HCT116 (cell line): ENCODE results near the gene C5orf22. TPM values are rescaled to one million over a fixed set of nuclear protein-coding genes. Genes with fewer than 3 reads are reported as not detected.

Experiments used
- ATAC-seq: fragments of 200-7000 bp; cut with Tn5 transposase; 2 replicates; pipeline ENCODE4 v1.9.1; 2020; ENCODE audit warnings: mild to moderate bottlenecking, moderate library complexity
- BruUV-seq: library from RNA; stranded (reverse); fragments of 400-500 nt; replicated peaks from 2 replicates; lab custom pipeline; 2021; lab: Mats Ljungman, UMichigan
- CTCF ChIA-PET: fragments of 300-600 bp; sonication (Branson Sonifier 250); formaldehyde crosslinking; loops from one replicate; lab custom pipeline; 2021; ENCODE audit warnings: antibody characterized with exemption; lab: Charles Lee
- POLR2A ChIA-PET: fragments of 300-600, 350-600 bp; sonication (Branson Sonifier 250); formaldehyde crosslinking; loops from one replicate; lab custom pipeline; 2021; ENCODE audit warnings: antibody characterized with exemption; lab: Charles Lee
- RAD21 ChIA-PET, 2 experiments: fragments of 300-600 bp; sonication (Branson Sonifier 250); formaldehyde crosslinking; loops; one replicate each; lab custom pipeline; 2023; ENCODE audit warnings: low total read pairs in 2 of 2; ENCODE audit not compliant: uncharacterized antibody in 2 of 2, unreplicated experiment in 2 of 2, low non-redundant PET in 1 of 2; lab: Charles Lee
- DNase-seq: peaks from one replicate; pipeline ENCODE4 v3.0.0-alpha.2; 2010; ENCODE audit warnings: low read depth, low spot score
- H2AFZ ChIP-seq: fragments of 200-600 bp; shearing (Covaris generic), sonication (generic); 2 replicates; pipeline ENCODE4 v1.6.1; 2017; ENCODE audit warnings: low read depth, mixed run types, mixed read lengths, antibody characterized with exemption, low read length; ENCODE audit not compliant: poor library complexity, severe bottlenecking
- H3K27ac ChIP-seq: 2 replicates; pipeline ENCODE4 v1.5.1; 2012; ENCODE audit warnings: low read depth, low read length
- H3K27me3 ChIP-seq: fragments of 200-600 bp; sonication (generic); 2 replicates; pipeline ENCODE4 v1.6.1; 2016; ENCODE audit warnings: mixed run types, low read length, mixed read lengths; ENCODE audit not compliant: insufficient read depth
- H3K36me3 ChIP-seq, 2 experiments: fragments of 200-500 bp in 1 of 2; fragments of 200-600 bp in 1 of 2; sonication (Bioruptor generic) in 1 of 2; sonication (generic) in 1 of 2; 2 replicates each; pipeline versions ENCODE4 v1.5.1 to v1.6.1; 2014 to 2016; ENCODE audit warnings: low read length in 2 of 2, inconsistent platforms in 1 of 2, mixed read lengths in 1 of 2, mixed run types in 1 of 2; ENCODE audit not compliant: insufficient read depth in 2 of 2, control insufficient read depth in 1 of 2
- H3K4me1 ChIP-seq, 2 experiments: fragments of 200-600 bp in 1 of 2; sonication (generic) in 1 of 2; 2 replicates each; pipeline versions ENCODE4 v1.5.1 to v1.6.1; 2012 to 2017; ENCODE audit warnings: low read length in 2 of 2, inconsistent platforms in 1 of 2, mild to moderate bottlenecking in 1 of 2, mixed read lengths in 1 of 2, mixed run types in 1 of 2, moderate library complexity in 1 of 2; ENCODE audit not compliant: insufficient read depth in 2 of 2, control insufficient read depth in 1 of 2
- H3K4me2 ChIP-seq: fragments of 200-600 bp; sonication (generic); 2 replicates; pipeline ENCODE4 v1.6.1; 2017; ENCODE audit warnings: mixed run types, low read length, mixed read lengths
- H3K4me3 ChIP-seq, 2 experiments: fragments of 200-600 bp in 1 of 2; sonication (generic) in 1 of 2; replicated peaks in 1 of 2; 2 replicates each; pipeline ENCODE4 v1.5.1; 2011 to 2016; ENCODE audit warnings: low read length in 2 of 2, control low read depth in 1 of 2, low read depth in 1 of 2, mild to moderate bottlenecking in 1 of 2, mixed read lengths in 1 of 2, mixed run types in 1 of 2
- H3K79me2 ChIP-seq: fragments of 200-600 bp; sonication (generic); 2 replicates; pipeline ENCODE4 v1.6.1; 2017; ENCODE audit warnings: mild to moderate bottlenecking, mixed run types, low read length, moderate library complexity, mixed read lengths; ENCODE audit not compliant: insufficient read depth
- H3K9ac ChIP-seq: fragments of 200-600 bp; sonication (generic); 2 replicates; pipeline ENCODE4 v1.6.1; 2016; ENCODE audit warnings: low read length, mixed read lengths
- H3K9me2 ChIP-seq: fragments of 200-600 bp; sonication (generic), shearing (Covaris generic); 2 replicates; pipeline ENCODE4 v1.6.1; 2017; ENCODE audit warnings: mixed run types, mild to moderate bottlenecking, moderate library complexity; ENCODE audit not compliant: insufficient read depth
- H3K9me3 ChIP-seq, 2 experiments: fragments of 200-500 bp in 1 of 2; fragments of 200-600 bp in 1 of 2; sonication (Bioruptor generic) in 1 of 2; sonication (generic) in 1 of 2; 2 replicates each; pipeline ENCODE4 v1.6.1; 2014 to 2017; ENCODE audit warnings: low read length in 2 of 2, mixed read lengths in 2 of 2, inconsistent platforms in 1 of 2, low read depth in 1 of 2, mild to moderate bottlenecking in 1 of 2, mixed run types in 1 of 2, moderate library complexity in 1 of 2; ENCODE audit not compliant: control insufficient read depth in 1 of 2, insufficient read depth in 1 of 2
- H4K20me1 ChIP-seq: fragments of 200-600 bp; sonication (generic), shearing (Covaris generic); 2 replicates; pipeline ENCODE4 v1.6.1; 2017; ENCODE audit warnings: mixed run types, mild to moderate bottlenecking, moderate library complexity; ENCODE audit not compliant: insufficient read depth
- CEBPB ChIP-seq: IDR thresholded peaks from 2 replicates; pipeline ENCODE4 v1.6.1; 2012; ENCODE audit warnings: low read depth
- EGR1 ChIP-seq: IDR thresholded peaks from 2 replicates; pipeline ENCODE4 v1.6.1; 2012; ENCODE audit warnings: low read depth
- ELF1 ChIP-seq: IDR thresholded peaks from 2 replicates; pipeline ENCODE4 v1.6.1; 2012; ENCODE audit warnings: low read depth, borderline replicate concordance
- JUND ChIP-seq: IDR thresholded peaks from 2 replicates; pipeline ENCODE4 v1.6.1; 2012
- POLR2A ChIP-seq: IDR thresholded peaks from 2 replicates; pipeline ENCODE4 v1.7.0; 2011; ENCODE audit warnings: borderline replicate concordance; ENCODE audit not compliant: insufficient read depth, insufficient read length; ENCODE audit errors: extremely low read depth
- POLR2AphosphoS5 ChIP-seq: IDR thresholded peaks from 2 replicates; pipeline ENCODE4 v1.6.1; 2011; ENCODE audit warnings: mild to moderate bottlenecking, low read depth, low read length, moderate library complexity
- REST ChIP-seq: IDR thresholded peaks from 2 replicates; pipeline ENCODE4 v1.6.1; 2012; ENCODE audit warnings: low read depth
- SP1 ChIP-seq: IDR thresholded peaks from 2 replicates; pipeline ENCODE4 v1.6.1; 2012; ENCODE audit warnings: low read depth
- SRF ChIP-seq: IDR thresholded peaks from 2 replicates; pipeline ENCODE4 v1.6.1; 2012; ENCODE audit warnings: low read depth
- YY1 ChIP-seq: IDR thresholded peaks from 2 replicates; pipeline ENCODE4 v1.6.1; 2011; ENCODE audit warnings: low read length, low read depth, moderate library complexity, mild to moderate bottlenecking; ENCODE audit not compliant: insufficient replicate concordance; ENCODE audit errors: extremely low read depth
- ZFX ChIP-seq: fragments of 450-650 bp; IDR thresholded peaks from 2 replicates; pipeline ENCODE4 v1.6.1; 2017
- intact Hi-C: fragments of 100-400 bp; cut with micrococcal nuclease; formaldehyde crosslinking; loops from 2 replicates; pipeline ENCODE4 v1.10.0; 2022
- total RNA-seq: library from RNA; stranded (reverse); gene quantifications from one replicate; pipeline ENCODE4 v1.2.1, GENCODE V29; 2021; ENCODE audit not compliant: unreplicated experiment

C5orf22 gene
- total RNA-seq, 1 experiment from 2014 or later, result 22.9 TPM

- no peak overlapping the region for H2AFZ ChIP-seq
- H3K4me1 ChIP-seq, result no peaks in the 10 kb centered on the region
- no peak overlapping the region for H3K4me2 ChIP-seq
- peaks cover 31 to 41% of the 10 kb centered on the region in 2 experiments; a peak in 3 of 4 replicates for H3K36me3 ChIP-seq
- POLR2A ChIA-PET, result no interaction called here
- no TSS peak for BruUV-seq
- no peak overlapping the region for H3K4me3 ChIP-seq
- no peaks in the 10 kb centered on the region for H3K79me2 ChIP-seq
- ATAC-seq (no peak), DNase-seq (no peak)
- H3K9me2 ChIP-seq, result no peaks in the 10 kb centered on the region
- no peaks in the 10 kb centered on the region for H4K20me1 ChIP-seq
- TF ChIP-seq POLR2A (no peak), YY1 (no peak), REST (no peak), SRF (no peak), POLR2AphosphoS5 (no peak), JUND (no peak), ELF1 (no peak), EGR1 (no peak), CEBPB (no peak), SP1 (no peak), ZFX (no peak)
- TF ChIP-seq, all 23 proteins: peak for 0
- Histone ChIP-seq H3K9ac (no peak overlapping the region), H3K9me3 (no peaks in the 10 kb centered on the region), H3K27ac (no peak overlapping the region), H3K27me3 (no peaks in the 10 kb centered on the region)
- RAD21 ChIA-PET, result no interaction called here
- intact Hi-C loops, result no loop called here
- CTCF ChIA-PET, result no interaction called here
Observed at GRCh38 chr5:31500256-31500655, 31.8 kb upstream of the C5orf22 start.
